CD1c-positive myeloid dendritic cell (primary cell): ENCODE data around the gene LRRC43.

Source experiments
- DNase-seq: peaks from one replicate; pipeline ENCODE4 v3.0.0-alpha.2; 2016; ENCODE audit errors: extremely low spot score

Gene LRRC43

GRCh38 chr12:122226366-122227125, 43.6 kb downstream of the LRRC43 start:
- DNase-seq: no peak

- peak; percentile 22 for DNase-seq
These were observed 44.4 kb downstream of the LRRC43 start for GRCh38 chr12:122227341-122227740.

GRCh38 chr12:122228092-122228491, 45.2 kb downstream of the LRRC43 start:
- no peak for DNase-seq

- DNase-seq: no peak
These were observed 47.9 kb downstream of the LRRC43 start for GRCh38 chr12:122230798-122231197.

- DNase-seq: no peak
These were observed 49.8 kb downstream of the LRRC43 start for GRCh38 chr12:122232691-122233090.

GRCh38 chr12:122235741-122236140, 52.8 kb downstream of the LRRC43 start:
- no peak for DNase-seq

GRCh38 chr12:122238861-122239260, 55.9 kb downstream of the LRRC43 start:
- no peak for DNase-seq

- DNase-seq: no peak
These were observed 61.0 kb downstream of the LRRC43 start for GRCh38 chr12:122243965-122244364.

GRCh38 chr12:122244565-122245371, 61.8 kb downstream of the LRRC43 start:
- no peak for DNase-seq

- DNase-seq: no peak
These were observed 62.6 kb downstream of the LRRC43 start for GRCh38 chr12:122245553-122245952.

- no peak for DNase-seq
These were observed 67.1 kb downstream of the LRRC43 start for GRCh38 chr12:122250047-122250446.

- no peak for DNase-seq
These were observed 67.6 kb downstream of the LRRC43 start for GRCh38 chr12:122250536-122250935.
